Trophoblast cell (in vitro differentiated cells and primary cell): ENCODE results near the gene ADA.

Experiments
- DNase-seq, 2 donors: peaks; one replicate each; pipeline ENCODE4 v3.0.0-alpha.2; 2016
- H2AFZ ChIP-seq: 2 replicates; pipeline ENCODE4 v1.6.1; 2013; ENCODE audit warnings: low read length, moderate library complexity, mild to moderate bottlenecking; ENCODE audit not compliant: insufficient read depth, poor library complexity
- H2AK5ac ChIP-seq: 2 replicates; pipeline ENCODE4 v1.6.1; 2013; ENCODE audit warnings: mild to moderate bottlenecking, low read length
- H2BK120ac ChIP-seq: 2 replicates; pipeline ENCODE4 v1.6.1; 2013; ENCODE audit warnings: low read length, mild to moderate bottlenecking, moderate library complexity; ENCODE audit not compliant: insufficient read depth, poor library complexity
- H2BK12ac ChIP-seq: 2 replicates; pipeline ENCODE4 v1.6.1; 2013; ENCODE audit warnings: mild to moderate bottlenecking, low read length, moderate library complexity
- H2BK5ac ChIP-seq: 2 replicates; pipeline ENCODE4 v1.6.1; 2013; ENCODE audit warnings: low read length, low read depth, moderate library complexity, mild to moderate bottlenecking; ENCODE audit not compliant: poor library complexity
- H3K14ac ChIP-seq: 2 replicates; pipeline ENCODE4 v1.6.1; 2013; ENCODE audit warnings: mild to moderate bottlenecking, low read length
- H3K18ac ChIP-seq: 2 replicates; pipeline ENCODE4 v1.6.1; 2013; ENCODE audit warnings: mild to moderate bottlenecking, low read length
- H3K23ac ChIP-seq: 2 replicates; pipeline ENCODE4 v1.6.1; 2013; ENCODE audit warnings: low read length
- H3K27ac ChIP-seq: 2 replicates; pipeline ENCODE4 v1.5.1; 2013; ENCODE audit warnings: low read depth, mild to moderate bottlenecking, inconsistent platforms, low read length, moderate library complexity
- H3K27me3 ChIP-seq: 2 replicates; pipeline ENCODE4 v1.6.1; 2013; ENCODE audit warnings: inconsistent platforms, mild to moderate bottlenecking, low read length, moderate library complexity; ENCODE audit not compliant: insufficient read depth
- H3K36me3 ChIP-seq, 2 experiments: 1 replicate in 1 of 2; 2 replicates in 1 of 2; pipeline ENCODE4 v1.6.1; 2013; ENCODE audit warnings: low read length in 2 of 2, mild to moderate bottlenecking in 2 of 2, moderate library complexity in 1 of 2; ENCODE audit not compliant: insufficient read depth in 2 of 2, control insufficient read depth in 1 of 2
- H3K4ac ChIP-seq: 2 replicates; pipeline ENCODE4 v1.6.1; 2013; ENCODE audit warnings: low read depth, mild to moderate bottlenecking, low read length, moderate library complexity
- H3K4me1 ChIP-seq, 2 experiments: 1 replicate in 1 of 2; 2 replicates in 1 of 2; pipeline ENCODE4 v1.6.1; 2013; ENCODE audit warnings: low read length in 2 of 2, mild to moderate bottlenecking in 2 of 2, moderate library complexity in 1 of 2; ENCODE audit not compliant: insufficient read depth in 2 of 2, control insufficient read depth in 1 of 2
- H3K4me2 ChIP-seq: 2 replicates; pipeline ENCODE4 v1.6.1; 2013; ENCODE audit warnings: inconsistent platforms, mild to moderate bottlenecking, low read length, moderate library complexity
- H3K4me3 ChIP-seq: 2 replicates; pipeline ENCODE4 v1.5.1; 2013; ENCODE audit warnings: mild to moderate bottlenecking, low read depth, low read length, inconsistent platforms
- H3K79me1 ChIP-seq: one replicate; pipeline ENCODE4 v1.6.1; 2013; ENCODE audit warnings: low read length
- H3K79me2 ChIP-seq: 2 replicates; pipeline ENCODE4 v1.6.1; 2013; ENCODE audit warnings: low read length, mild to moderate bottlenecking; ENCODE audit not compliant: control insufficient read depth, insufficient read depth, poor library complexity
- H3K9ac ChIP-seq: 2 replicates; pipeline ENCODE4 v1.6.1; 2013; ENCODE audit warnings: mild to moderate bottlenecking, low read length
- H3K9me3 ChIP-seq: 2 replicates; pipeline ENCODE4 v1.6.1; 2013; ENCODE audit warnings: low read depth, mild to moderate bottlenecking, control low read depth, inconsistent platforms, low read length; ENCODE audit not compliant: insufficient read depth
- H4K12ac ChIP-seq: 2 replicates; pipeline ENCODE4 v1.6.1; 2013; ENCODE audit warnings: low read depth, mild to moderate bottlenecking, low read length, moderate library complexity
- H4K8ac ChIP-seq: 2 replicates; pipeline ENCODE4 v1.6.1; 2013; ENCODE audit warnings: low read depth, mild to moderate bottlenecking, low read length, moderate library complexity
- H4K91ac ChIP-seq: one replicate; pipeline ENCODE4 v1.6.1; 2013; ENCODE audit warnings: low read depth, mild to moderate bottlenecking, low read length, moderate library complexity
- WGBS: extraction: QIAGEN DNeasy Blood & Tissue Kit; methylation state at CpG from one replicate; pipeline ENCODE4 v1.1.7; 2013; ENCODE audit warnings: missing lambda C conversion rate; ENCODE audit not compliant: insufficient read length, insufficient coverage; ENCODE audit errors: extremely low coverage; 5-methylcytosine and 5-hydroxymethylcytosine counted together

Gene ADA

DNA sequence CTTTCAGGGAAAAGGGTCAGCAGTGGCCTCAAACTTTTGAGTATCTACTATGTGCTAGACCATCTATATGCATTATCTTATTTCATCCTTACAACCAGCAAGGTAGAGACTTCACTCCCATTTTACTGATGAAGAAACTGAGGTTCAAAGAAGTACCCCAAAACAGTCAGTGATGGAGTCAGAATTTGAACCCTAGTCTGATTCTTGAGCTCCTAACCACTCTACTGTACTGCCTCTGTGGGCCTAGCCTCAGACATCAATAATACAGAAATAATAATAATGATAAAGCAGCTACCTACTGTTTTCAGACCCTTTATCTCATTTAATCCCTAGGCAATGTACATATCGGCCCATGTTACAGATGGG lies 8.4 kb downstream of the ADA start:
- peak overlapping the region; percentile 94 for H4K8ac ChIP-seq
- H3K9ac ChIP-seq, result no peak overlapping the region
- H3K4me1 ChIP-seq, result peaks cover 29 to 34% of the 10 kb centered on the region in 2 experiments
- peaks cover 3 to 4% of the 10 kb centered on the region in 2 experiments for H3K36me3 ChIP-seq
- H2AK5ac ChIP-seq, result peak overlapping the region; percentile 65
- H3K18ac ChIP-seq, result peak overlapping the region; percentile 96
- no peaks in the 10 kb centered on the region for H3K27me3 ChIP-seq
- peaks cover 4% of the 10 kb centered on the region for H3K79me2 ChIP-seq
- H3K4me2 ChIP-seq, result peak overlapping the region; percentile 55
- peaks cover 3% of the 10 kb centered on the region for H3K9me3 ChIP-seq
- no peak for DNase-seq
- no peak overlapping the region for H3K4me3 ChIP-seq
- peak overlapping the region; percentile 94 for H3K14ac ChIP-seq
- peak overlapping the region; percentile 98 for H2BK12ac ChIP-seq
- no peak overlapping the region for H4K12ac ChIP-seq
- H2AFZ ChIP-seq, result peak overlapping the region; percentile 79
- H3K79me1 ChIP-seq, result peaks cover 37% of the 10 kb centered on the region
- peak overlapping the region; percentile 98 for H4K91ac ChIP-seq
- no peak overlapping the region for H3K23ac ChIP-seq
- peak overlapping the region; percentile 93 for H3K27ac ChIP-seq
- WGBS, result no CpG with 5 or more reads among the region's 1 CpG
- H3K4ac ChIP-seq, result peak overlapping the region; percentile 49
- peak overlapping the region; percentile 93 for H2BK5ac ChIP-seq
- peak overlapping the region; percentile 95 for H2BK120ac ChIP-seq

DNA sequence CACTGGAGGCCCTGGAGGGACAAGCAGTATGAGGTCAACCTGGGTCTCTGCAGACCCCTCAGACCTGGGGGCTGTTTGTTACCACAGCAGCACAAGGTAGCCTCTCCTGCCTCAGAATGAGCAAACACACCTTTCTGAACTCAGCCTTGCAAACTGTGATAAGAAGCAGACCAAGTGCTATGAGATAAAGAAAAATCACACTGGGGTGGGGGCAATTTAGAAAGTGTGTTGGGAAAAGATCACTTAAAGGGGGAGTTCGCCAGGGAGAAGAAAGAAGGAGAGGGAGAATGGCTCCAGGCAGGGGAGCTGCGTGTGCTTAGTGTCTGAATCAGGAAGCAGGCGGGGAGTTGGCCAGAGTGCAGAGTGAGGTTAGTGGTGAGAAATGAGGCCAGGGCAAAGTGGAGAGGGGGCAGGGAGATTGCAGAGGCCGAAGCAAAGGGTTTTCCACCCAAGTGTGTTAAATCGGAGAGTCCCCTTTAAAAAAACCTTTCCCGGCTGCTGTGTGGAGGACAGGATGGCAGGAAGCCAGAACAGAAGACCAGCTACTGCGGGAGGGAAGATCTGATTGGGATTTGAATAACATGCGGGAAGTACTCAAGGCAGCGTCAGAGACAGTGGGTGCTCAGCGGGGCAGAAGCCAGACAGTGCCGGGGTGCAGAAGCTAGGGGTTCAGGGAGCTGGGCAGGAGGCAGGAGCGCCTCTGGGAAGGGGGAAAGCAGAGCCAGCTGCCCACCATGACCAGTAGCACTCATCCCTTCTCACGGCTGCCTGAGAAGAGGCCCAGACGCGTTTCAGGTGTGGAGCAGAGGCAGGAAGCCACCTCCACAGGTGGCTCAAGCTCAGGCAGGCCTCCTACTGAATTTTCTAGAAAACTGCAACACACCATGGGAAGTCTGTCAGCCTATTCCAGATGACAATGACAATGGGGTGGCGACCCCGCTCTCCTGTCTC lies 9.0 kb downstream of the ADA start:
- Histone ChIP-seq H3K27me3 (no peaks in the 10 kb centered on the region), H3K79me2 (peaks cover 4% of the 10 kb centered on the region), H3K14ac (peak overlapping the region; percentile 94), H4K91ac (peak overlapping the region; percentile 98), H3K27ac (peak overlapping the region; percentile 93), H3K4me2 (peak overlapping the region; percentile 55), H3K23ac (no peak overlapping the region), H2AFZ (peak overlapping the region; percentile 79), H3K18ac (peak overlapping the region; percentile 96), H4K12ac (peak overlapping the region; percentile 54), H2AK5ac (peak overlapping the region; percentile 65), H3K4me3 (no peak overlapping the region), H3K9me3 (peaks cover 3% of the 10 kb centered on the region), H3K9ac (no peak overlapping the region), H3K4ac (peak overlapping the region; percentile 49), H3K4me1 (peaks cover 29 to 34% of the 10 kb centered on the region in 2 experiments), H3K79me1 (peaks cover 37% of the 10 kb centered on the region), H2BK12ac (peak overlapping the region; percentile 98), H4K8ac (peak overlapping the region; percentile 94), H2BK5ac (peak overlapping the region; percentile 93), H3K36me3 (peaks cover 3 to 4% of the 10 kb centered on the region in 2 experiments), H2BK120ac (peak overlapping the region; percentile 95)
- DNase-seq, result peak; percentile 28 to 56
- no CpG with 5 or more reads among the region's 17 CpGs for WGBS

DNA sequence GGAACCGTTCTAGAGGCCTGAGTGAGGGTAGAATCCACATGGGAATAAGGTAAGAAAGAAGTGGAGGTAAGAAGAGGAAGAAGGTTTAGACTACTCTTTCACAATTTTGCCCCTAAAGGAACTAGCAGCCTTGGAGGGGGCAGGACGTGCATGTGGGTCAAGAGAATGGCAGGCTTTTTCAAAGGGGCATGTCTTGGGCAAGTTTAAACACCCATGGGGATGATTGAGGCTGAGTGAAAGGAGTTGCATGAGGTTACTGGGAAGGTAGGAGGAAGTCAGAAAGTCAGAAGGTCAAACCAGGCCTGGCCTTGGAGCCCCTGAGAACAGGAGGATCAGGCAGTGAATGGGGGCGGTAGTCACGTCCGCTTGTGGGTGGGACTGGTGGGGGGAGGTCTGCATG lies 10.2 kb downstream of the ADA start:
- Histone ChIP-seq H2AFZ (no peak overlapping the region), H3K27ac (no peak overlapping the region), H3K14ac (peak overlapping the region; percentile 58), H2BK120ac (peak overlapping the region; percentile 61), H3K4me1 (peaks cover 28 to 30% of the 10 kb centered on the region in 2 experiments), H2AK5ac (peak overlapping the region; percentile 25), H3K4me2 (no peak overlapping the region), H3K79me2 (peaks cover 4% of the 10 kb centered on the region), H3K18ac (peak overlapping the region; percentile 3), H3K79me1 (peaks cover 35% of the 10 kb centered on the region), H3K23ac (no peak overlapping the region), H2BK12ac (peak overlapping the region; percentile 9), H3K4ac (no peak overlapping the region), H4K8ac (no peak overlapping the region), H3K4me3 (no peak overlapping the region), H4K12ac (no peak overlapping the region), H4K91ac (peak overlapping the region; percentile 88), H3K9ac (no peak overlapping the region), H3K9me3 (peaks cover 3% of the 10 kb centered on the region), H3K27me3 (no peaks in the 10 kb centered on the region), H3K36me3 (peaks cover 3 to 4% of the 10 kb centered on the region in 2 experiments), H2BK5ac (peak overlapping the region; percentile 8)
- DNase-seq, result no peak
- no CpG with 5 or more reads among the region's 5 CpGs for WGBS

DNA sequence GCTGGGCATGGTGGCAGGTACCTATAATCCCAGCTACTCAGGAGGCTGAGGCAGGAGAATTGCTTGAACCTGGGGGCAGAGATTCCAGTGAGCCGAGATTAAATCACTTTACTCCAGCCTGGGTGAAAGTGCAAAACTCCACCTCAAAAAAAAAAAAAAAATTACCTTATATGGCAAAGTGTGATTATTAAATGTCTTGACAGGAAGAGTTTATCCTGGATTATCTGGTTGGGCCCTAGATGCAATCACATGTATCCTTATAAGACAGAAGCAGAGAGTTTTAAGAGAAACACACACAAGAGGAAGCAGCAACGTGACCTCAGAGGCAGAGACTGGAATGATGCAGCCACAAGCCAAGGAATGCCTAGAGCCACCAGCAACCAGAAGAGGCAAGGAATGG lies 11.0 kb downstream of the ADA start:
- Histone ChIP-seq H4K91ac (peak overlapping the region; percentile 52), H4K8ac (no peak overlapping the region), H3K4me1 (peaks cover 24 to 30% of the 10 kb centered on the region in 2 experiments), H3K18ac (no peak overlapping the region), H2BK12ac (no peak overlapping the region), H3K23ac (no peak overlapping the region), H2BK120ac (no peak overlapping the region), H2AFZ (no peak overlapping the region), H3K79me2 (peaks cover 4% of the 10 kb centered on the region), H3K9me3 (peaks cover 3% of the 10 kb centered on the region), H2BK5ac (no peak overlapping the region), H3K4me2 (no peak overlapping the region), H3K14ac (no peak overlapping the region), H3K4me3 (no peak overlapping the region), H3K79me1 (peaks cover 32% of the 10 kb centered on the region), H3K9ac (no peak overlapping the region), H3K27ac (no peak overlapping the region), H4K12ac (no peak overlapping the region), H2AK5ac (no peak overlapping the region), H3K4ac (no peak overlapping the region), H3K36me3 (peaks cover 7 to 8% of the 10 kb centered on the region in 2 experiments), H3K27me3 (no peaks in the 10 kb centered on the region)
- no CpG with 5 or more reads among the region's 2 CpGs for WGBS
- DNase-seq, result peak; percentile 33 to 59
